Mesodermal cell (in vitro differentiated cells): ENCODE data around the gene ATG2B.

Experiments
- H3K27ac ChIP-seq: 2 replicates; pipeline ENCODE4 v1.7.0; 2013; ENCODE audit warnings: mild to moderate bottlenecking, low read depth, low read length, moderate library complexity; ENCODE audit not compliant: severe bottlenecking
- H3K36me3 ChIP-seq: 2 replicates; pipeline ENCODE4 v1.7.1; 2013; ENCODE audit warnings: mild to moderate bottlenecking, low read length, moderate library complexity; ENCODE audit not compliant: control insufficient read depth, insufficient read depth
- H3K4me1 ChIP-seq: one replicate; pipeline ENCODE4 v1.7.1; 2013; ENCODE audit warnings: mild to moderate bottlenecking, low read length; ENCODE audit not compliant: insufficient read depth, control insufficient read depth, poor library complexity, severe bottlenecking
- H3K4me3 ChIP-seq: 2 replicates; pipeline ENCODE4 v1.7.0; 2013; ENCODE audit warnings: low read length, control low read depth, mild to moderate bottlenecking; ENCODE audit not compliant: insufficient read depth, poor library complexity, severe bottlenecking; ENCODE audit errors: extremely low read depth
- H3K9me3 ChIP-seq: 2 replicates; pipeline ENCODE4 v1.7.1; 2013; ENCODE audit warnings: mild to moderate bottlenecking, low read length, moderate library complexity; ENCODE audit not compliant: control insufficient read depth
- WGBS, 2 experiments: methylation state at CpG; one replicate each; pipeline ENCODE4 v1.1.5; 2013; ENCODE audit warnings: missing lambda C conversion rate in 2 of 2; ENCODE audit not compliant: insufficient coverage in 2 of 2; 5-methylcytosine and 5-hydroxymethylcytosine counted together

ATG2B gene

DNA sequence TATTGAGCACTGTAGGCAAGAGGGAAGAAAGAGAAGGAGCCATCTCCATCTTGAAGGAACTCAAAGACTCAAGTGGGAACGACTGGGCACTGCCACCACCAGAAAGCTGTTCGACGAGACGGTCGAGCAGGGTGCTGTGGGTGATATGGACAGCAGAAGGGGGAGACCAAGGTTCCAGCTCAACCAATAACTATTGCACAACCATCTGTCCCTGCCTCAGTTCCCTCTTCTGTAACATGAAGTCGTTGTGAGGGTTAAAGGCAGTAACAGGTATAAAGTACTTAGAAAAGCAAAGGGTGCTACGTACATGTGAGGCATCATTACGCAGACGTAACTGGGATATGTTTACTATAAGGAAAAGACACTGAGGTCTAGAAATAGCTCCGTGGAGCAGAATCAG, 121.0 kb downstream of the ATG2B start:
- 97 to 98% methylated on average over 5 to 7 of the region's 10 CpGs for WGBS, 2 experiments

GRCh38 chr14:96240641-96241040, 122.5 kb downstream of the ATG2B start:
- no peaks in the 10 kb centered on the region for H3K9me3 ChIP-seq
- 94 to 95% methylated on average over 12 to 18 of the region's 18 CpGs for WGBS, 2 experiments
- H3K27ac ChIP-seq: no peak overlapping the region
- H3K4me3 ChIP-seq: no peak overlapping the region
- H3K4me1 ChIP-seq: peaks cover 2% of the 10 kb centered on the region
- H3K36me3 ChIP-seq: no peaks in the 10 kb centered on the region

More for the DNA sequence above, 121.0 kb downstream of the ATG2B start:
- H3K4me3 ChIP-seq: no peak overlapping the region
- no peaks in the 10 kb centered on the region for H3K9me3 ChIP-seq
- no peaks in the 10 kb centered on the region for H3K36me3 ChIP-seq
- H3K4me1 ChIP-seq: peaks cover 11% of the 10 kb centered on the region
- H3K27ac ChIP-seq: no peak overlapping the region

GRCh38 chr14:96239711-96240141, 123.4 kb downstream of the ATG2B start:
- 78 to 87% methylated on average over 4 to 8 of the region's 9 CpGs for WGBS, 2 experiments
- no peaks in the 10 kb centered on the region for H3K36me3 ChIP-seq
- H3K27ac ChIP-seq: no peak overlapping the region
- H3K9me3 ChIP-seq: no peaks in the 10 kb centered on the region
- peaks cover 2% of the 10 kb centered on the region for H3K4me1 ChIP-seq
- H3K4me3 ChIP-seq: no peak overlapping the region

- no peaks in the 10 kb centered on the region for H3K9me3 ChIP-seq
- H3K4me3 ChIP-seq: no peak overlapping the region
- 89 to 95% methylated on average over 4 to 6 of the region's 7 CpGs for WGBS, 2 experiments
- peaks cover 2% of the 10 kb centered on the region for H3K4me1 ChIP-seq
- no peaks in the 10 kb centered on the region for H3K36me3 ChIP-seq
- H3K27ac ChIP-seq: no peak overlapping the region
Measured at GRCh38 chr14:96238676-96239265, 124.4 kb downstream of the ATG2B start.

DNA sequence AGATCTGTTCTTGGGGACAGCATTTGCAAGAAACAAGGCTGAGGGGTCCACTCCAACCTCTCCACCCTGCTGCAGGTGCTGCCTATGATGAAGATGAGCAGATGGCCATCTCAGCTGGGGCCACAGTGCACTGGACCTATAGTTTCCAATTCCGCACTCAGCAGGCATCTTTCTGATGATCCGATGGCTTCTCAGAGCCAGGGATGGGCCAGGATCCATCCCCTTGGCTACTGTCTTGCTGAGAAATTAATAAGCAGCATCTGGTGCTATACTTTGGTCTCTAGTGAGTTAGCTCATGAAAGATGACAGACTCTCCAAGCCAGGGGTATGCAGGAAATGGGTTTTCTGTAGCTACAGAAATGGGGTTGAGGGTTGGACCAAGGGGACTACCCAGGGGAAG, 125.5 kb downstream of the ATG2B start:
- no peaks in the 10 kb centered on the region for H3K9me3 ChIP-seq
- H3K4me1 ChIP-seq: peaks cover 2% of the 10 kb centered on the region
- 100% methylated on average over 2 of the region's 2 CpGs for WGBS, 2 experiments
- H3K36me3 ChIP-seq: no peaks in the 10 kb centered on the region
- H3K27ac ChIP-seq: no peak overlapping the region
- H3K4me3 ChIP-seq: no peak overlapping the region

- Histone ChIP-seq H3K36me3 (no peaks in the 10 kb centered on the region), H3K9me3 (no peaks in the 10 kb centered on the region), H3K4me1 (peaks cover 2% of the 10 kb centered on the region), H3K4me3 (no peak overlapping the region), H3K27ac (no peak overlapping the region)
- WGBS, 2 experiments: 60% methylated on average over 1 of the region's 4 CpGs; no CpG with 5 or more reads in 1 of the 2 experiments
Measured at GRCh38 chr14:96235426-96235825, 127.7 kb downstream of the ATG2B start.

- 86 to 96% methylated on average over 3 of the region's 3 CpGs for WGBS, 2 experiments
- peaks cover 2% of the 10 kb centered on the region for H3K4me1 ChIP-seq
- H3K4me3 ChIP-seq: no peak overlapping the region
- H3K9me3 ChIP-seq: peaks cover 4% of the 10 kb centered on the region
- H3K36me3 ChIP-seq: no peaks in the 10 kb centered on the region
- no peak overlapping the region for H3K27ac ChIP-seq
Measured at GRCh38 chr14:96233661-96234060, 129.5 kb downstream of the ATG2B start.

GRCh38 chr14:96232506-96232905, 130.6 kb downstream of the ATG2B start:
- WGBS, 2 experiments: 87 to 93% methylated on average over 6 to 8 of the region's 11 CpGs
- Histone ChIP-seq H3K36me3 (no peaks in the 10 kb centered on the region), H3K27ac (no peak overlapping the region), H3K4me1 (no peaks in the 10 kb centered on the region), H3K4me3 (no peak overlapping the region), H3K9me3 (peaks cover 11% of the 10 kb centered on the region)

GRCh38 chr14:96231526-96232130, 131.5 kb downstream of the ATG2B start:
- 89 to 94% methylated on average over 7 to 8 of the region's 12 CpGs for WGBS, 2 experiments
- Histone ChIP-seq H3K27ac (no peak overlapping the region), H3K9me3 (peaks cover 11% of the 10 kb centered on the region), H3K36me3 (no peaks in the 10 kb centered on the region), H3K4me1 (no peaks in the 10 kb centered on the region), H3K4me3 (no peak overlapping the region)

DNA sequence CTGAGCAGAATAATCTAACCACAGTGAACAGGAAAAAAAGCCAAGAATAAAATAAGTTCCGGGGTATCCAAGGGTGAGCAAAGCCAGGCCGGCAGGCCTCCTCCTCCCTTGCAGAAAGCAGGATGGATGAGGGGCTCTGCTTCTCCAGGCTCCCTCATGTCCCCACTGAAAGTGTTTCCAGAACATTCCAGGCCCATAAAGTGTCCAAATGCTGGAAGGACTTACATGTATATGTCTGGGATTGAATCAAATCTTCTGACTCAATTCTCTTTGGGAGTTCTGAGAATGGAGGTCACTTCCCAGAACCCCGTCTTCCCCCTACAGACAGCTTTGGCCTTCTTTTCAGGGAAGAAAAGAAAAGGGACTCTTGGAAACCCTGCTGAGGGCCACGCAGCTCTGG, 132.1 kb downstream of the ATG2B start:
- no peak overlapping the region for H3K4me3 ChIP-seq
- peaks cover 11% of the 10 kb centered on the region for H3K9me3 ChIP-seq
- peaks cover under 1% of the 10 kb centered on the region for H3K4me1 ChIP-seq
- WGBS, 2 experiments: 82 to 100% methylated on average over 2 to 3 of the region's 4 CpGs
- H3K36me3 ChIP-seq: no peaks in the 10 kb centered on the region
- H3K27ac ChIP-seq: no peak overlapping the region

DNA sequence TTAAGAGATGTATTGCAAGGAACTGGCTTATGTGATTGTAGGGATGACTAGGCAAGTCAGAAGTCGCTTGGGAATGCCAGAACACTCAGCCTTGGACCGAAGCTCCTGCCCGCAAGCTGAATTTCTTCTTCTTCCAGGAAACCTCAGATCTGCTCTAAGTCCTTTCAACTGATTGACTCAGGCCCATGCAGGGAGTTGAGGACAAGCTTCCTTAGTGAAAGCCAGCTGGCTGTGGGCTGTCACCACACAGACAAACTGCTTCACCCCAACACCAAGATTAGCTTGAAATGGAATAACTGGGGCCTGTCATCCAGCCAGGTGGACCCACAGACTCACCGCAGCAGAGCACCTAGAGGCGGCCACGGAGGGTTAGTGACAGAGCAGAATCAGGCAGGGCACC, 133.8 kb downstream of the ATG2B start:
- no peak overlapping the region for H3K4me3 ChIP-seq
- peaks cover 6% of the 10 kb centered on the region for H3K4me1 ChIP-seq
- WGBS, 2 experiments: 88 to 92% methylated on average over 6 of the region's 6 CpGs
- peaks cover 11% of the 10 kb centered on the region for H3K9me3 ChIP-seq
- no peaks in the 10 kb centered on the region for H3K36me3 ChIP-seq
- H3K27ac ChIP-seq: no peak overlapping the region
